Measurements from ENCODE around the gene PLEKHG7. TPM values are rescaled to one million over a fixed set of nuclear protein-coding genes. Genes with fewer than 3 reads are reported as not detected.
"Not testable (repeated sequence)": the region's sequence is repeated elsewhere in the genome, so short reads cannot be mapped to it uniquely, and the experiment has no call there.

PLEKHG7 gene
- total and polyA plus RNA-seq, 9 of the 15 experiments (the other 6 are each of a cell fraction or from before 2014, with no cell fraction given) = 0.03 TPM; not detected in 8

- H3K4me1 ChIP-seq (replicated peaks in 1 of 2; ENCODE audit: control insufficient read depth in 2 of 2, insufficient read depth in 2 of 2, low read length in 2 of 2) = no peaks in the 10 kb centered on the region
- FAIRE-seq (no peak), ATAC-seq (no peak), DNase-seq (ENCODE audit: extremely low read depth in 1 of 4, low spot score in 3 of 4) (no peak)
- no peak overlapping the region for H3K9ac ChIP-seq (ENCODE audit: insufficient read depth in 1 of 2, low read depth in 2 of 2, low read length in 2 of 2)
- H3K9me3 ChIP-seq (replicated peaks; ENCODE audit: control insufficient read depth, insufficient read depth, low read depth, low read length) = no peaks in the 10 kb centered on the region
- ChIA-PET POLR2A (no interaction called here), CTCF (ENCODE audit: low intra/inter-chr PET ratio) (no interaction called here)
- intact Hi-C loops (cut with micrococcal nuclease) (no loop called here), in situ Hi-C loops (cut with MboI) (no loop called here)
- no peaks in the 10 kb centered on the region for H3K79me2 ChIP-seq (ENCODE audit: control insufficient read depth, insufficient read depth, low read length)
- no peaks in the 10 kb centered on the region for H3K36me3 ChIP-seq (ENCODE audit: control insufficient read depth, insufficient read depth, low read length)
- no peak overlapping the region for H3K4me3 ChIP-seq
- peaks cover 8 to 9% of the 10 kb centered on the region in 2 experiments; a peak in 3 of 5 replicates for H3K27me3 ChIP-seq (ENCODE audit: control insufficient read depth in 2 of 2, insufficient read depth in 2 of 2, low read length in 2 of 2)
- BruUV-seq (replicated peaks) = no TSS peak
- no peak overlapping the region for H3K4me2 ChIP-seq (ENCODE audit: insufficient read depth, low read length)
- no peak overlapping the region for H2AFZ ChIP-seq (ENCODE audit: low read depth, low read length)
- no peaks in the 10 kb centered on the region for H4K20me1 ChIP-seq (replicated peaks; ENCODE audit: control insufficient read depth, insufficient read depth, low read length)
- TF ChIP-seq RBM25 (IDR thresholded peaks at IDR 0.05; ENCODE audit: low read depth, low read length, severe bottlenecking) = no peak
- TF ChIP-seq CEBPB (tag; IDR thresholded peaks at IDR 0.05) = 0 out of 2 replicates have a peak, but pooled peaks have one; percentile 22
- TF ChIP-seq CEBPG (CRISPR knock-in tag; IDR thresholded peaks at IDR 0.05) = no peak
- TF ChIP-seq CEBPG (tag; conservative IDR thresholded peaks at IDR 0.05 in 1 of 2, IDR thresholded peaks at IDR 0.05 in 1 of 2) = peak in 1 of 2 experiments; percentile 64; a peak in 2 of 4 replicates
- H3K9me1 ChIP-seq (ENCODE audit: control insufficient read depth, insufficient read depth, low read length) = no peaks in the 10 kb centered on the region
- 7% methylated on average over 2 of the region's 2 CpGs for WGBS (ENCODE audit: insufficient coverage, low coverage, missing lambda C conversion rate)
- no peak overlapping the region for H3K27ac ChIP-seq (ENCODE audit: extremely low read depth, low read depth, low read length)
These were observed 37.3 kb upstream of the PLEKHG7 start for GRCh38 chr12:92665496-92665895.

- Histone ChIP-seq H2AFZ (ENCODE audit: low read depth, low read length) (no peak overlapping the region), H3K9me1 (ENCODE audit: control insufficient read depth, insufficient read depth, low read length) (no peaks in the 10 kb centered on the region), H3K36me3 (ENCODE audit: control insufficient read depth, insufficient read depth, low read length) (no peaks in the 10 kb centered on the region), H3K4me3 (no peak overlapping the region), H3K79me2 (ENCODE audit: control insufficient read depth, insufficient read depth, low read length) (no peaks in the 10 kb centered on the region), H3K27ac (ENCODE audit: extremely low read depth, low read depth, low read length) (no peak overlapping the region), H3K9ac (ENCODE audit: insufficient read depth in 1 of 2, low read depth in 2 of 2, low read length in 2 of 2) (no peak overlapping the region), H3K9me3 (replicated peaks; ENCODE audit: control insufficient read depth, insufficient read depth, low read depth, low read length) (no peaks in the 10 kb centered on the region), H3K27me3 (ENCODE audit: control insufficient read depth in 2 of 2, insufficient read depth in 2 of 2, low read length in 2 of 2) (peaks cover 6 to 9% of the 10 kb centered on the region in 2 experiments; a peak in 2 of 5 replicates), H3K4me2 (ENCODE audit: insufficient read depth, low read length) (no peak overlapping the region), H4K20me1 (replicated peaks; ENCODE audit: control insufficient read depth, insufficient read depth, low read length) (no peaks in the 10 kb centered on the region), H3K4me1 (replicated peaks in 1 of 2; ENCODE audit: control insufficient read depth in 2 of 2, insufficient read depth in 2 of 2, low read length in 2 of 2) (no peaks in the 10 kb centered on the region)
- ChIA-PET CTCF (ENCODE audit: low intra/inter-chr PET ratio) (no interaction called here), POLR2A (no interaction called here)
- no TSS peak for BruUV-seq (replicated peaks)
- FAIRE-seq (no peak), DNase-seq (ENCODE audit: extremely low read depth in 1 of 4, low spot score in 3 of 4) (no peak), ATAC-seq (no peak)
- no peak for TF ChIP-seq MCM5 (IDR thresholded peaks at IDR 0.05; ENCODE audit: low read depth)
- no peak for TF ChIP-seq PBX2 (CRISPR knock-in tag; IDR thresholded peaks at IDR 0.05; ENCODE audit: low read depth)
- TF ChIP-seq PBX2 (tag; conservative IDR thresholded peaks at IDR 0.05; ENCODE audit: low read depth) = 0 out of 2 replicates have a peak, but pooled peaks have one; percentile 8
- intact Hi-C loops (cut with micrococcal nuclease) (no loop called here), in situ Hi-C loops (cut with MboI) (no loop called here)
These were observed 34.0 kb upstream of the PLEKHG7 start for GRCh38 chr12:92668739-92669138.

GRCh38 chr12:92671524-92671923 lies 31.3 kb upstream of the PLEKHG7 start:
- H3K4me3 ChIP-seq; H3K4me2 ChIP-seq (ENCODE audit: insufficient read depth, low read length); BruUV-seq (replicated peaks); in situ Hi-C loops (cut with MboI); POLR2A ChIA-PET; FAIRE-seq; ATAC-seq; H3K36me3 ChIP-seq (ENCODE audit: control insufficient read depth, insufficient read depth, low read length); H2AFZ ChIP-seq (ENCODE audit: low read depth, low read length); H4K20me1 ChIP-seq (replicated peaks; ENCODE audit: control insufficient read depth, insufficient read depth, low read length); CTCF ChIA-PET (ENCODE audit: low intra/inter-chr PET ratio); H3K79me2 ChIP-seq (ENCODE audit: control insufficient read depth, insufficient read depth, low read length); H3K9ac ChIP-seq (ENCODE audit: insufficient read depth in 1 of 2, low read depth in 2 of 2, low read length in 2 of 2); H3K4me1 ChIP-seq (replicated peaks in 1 of 2; ENCODE audit: control insufficient read depth in 2 of 2, insufficient read depth in 2 of 2, low read length in 2 of 2); H3K9me1 ChIP-seq (ENCODE audit: control insufficient read depth, insufficient read depth, low read length); intact Hi-C loops (cut with micrococcal nuclease); H3K27ac ChIP-seq (ENCODE audit: extremely low read depth, low read depth, low read length); H3K9me3 ChIP-seq (replicated peaks; ENCODE audit: control insufficient read depth, insufficient read depth, low read depth, low read length); DNase-seq (ENCODE audit: extremely low read depth in 1 of 4, low spot score in 3 of 4): not testable (repeated sequence)
- WGBS (ENCODE audit: insufficient coverage, low coverage, missing lambda C conversion rate) = 2% methylated on average over 11 of the region's 11 CpGs
- H3K27me3 ChIP-seq (ENCODE audit: control insufficient read depth in 2 of 2, insufficient read depth in 2 of 2, low read length in 2 of 2) = peaks cover 6 to 17% of the 10 kb centered on the region in 2 experiments; a peak in 2 of 5 replicates
